Muscle of back (tissue), 11 donors: ENCODE results near the gene SSPN. TPM values are rescaled to one million over a fixed set of nuclear protein-coding genes. Genes with fewer than 3 reads are reported as not detected.

Source experiments
- DNase-seq, 3 donors: peaks; one replicate each; pipeline versions ENCODE4 v3.0.0 to v3.0.0-alpha.2; 2013
- polyA plus RNA-seq, 10 donors: library from polyadenylated mRNA; unstranded; fragments of 120-200 nt; gene quantifications; one replicate each; pipeline ENCODE4 v1.2.1, GENCODE V29; 2013; ENCODE audit not compliant: insufficient read length in 10 of 10

SSPN gene
- polyA plus RNA-seq, 10 donors = 78.9 to 148 (median 128) TPM

DNA sequence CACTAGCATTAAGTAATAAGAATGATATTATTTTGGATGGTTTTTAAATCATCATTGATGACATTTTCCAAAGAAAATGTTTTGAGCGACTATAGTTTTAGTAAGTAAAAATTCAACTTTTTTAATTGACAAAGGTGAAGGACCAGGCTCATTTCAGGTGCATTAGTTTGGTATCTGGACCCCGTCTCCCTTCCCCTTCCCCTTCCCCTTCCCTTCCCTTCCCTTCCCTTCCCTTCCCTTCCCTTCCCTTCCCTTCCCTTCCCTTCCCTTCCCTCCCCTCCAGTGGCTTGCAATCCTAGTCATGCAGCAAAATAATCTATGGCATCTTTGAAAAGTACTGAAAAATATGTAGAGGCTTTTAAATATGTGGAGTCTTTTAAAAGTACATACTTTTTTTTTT, 13.0 kb upstream of the SSPN start:
- no peak for DNase-seq

DNA sequence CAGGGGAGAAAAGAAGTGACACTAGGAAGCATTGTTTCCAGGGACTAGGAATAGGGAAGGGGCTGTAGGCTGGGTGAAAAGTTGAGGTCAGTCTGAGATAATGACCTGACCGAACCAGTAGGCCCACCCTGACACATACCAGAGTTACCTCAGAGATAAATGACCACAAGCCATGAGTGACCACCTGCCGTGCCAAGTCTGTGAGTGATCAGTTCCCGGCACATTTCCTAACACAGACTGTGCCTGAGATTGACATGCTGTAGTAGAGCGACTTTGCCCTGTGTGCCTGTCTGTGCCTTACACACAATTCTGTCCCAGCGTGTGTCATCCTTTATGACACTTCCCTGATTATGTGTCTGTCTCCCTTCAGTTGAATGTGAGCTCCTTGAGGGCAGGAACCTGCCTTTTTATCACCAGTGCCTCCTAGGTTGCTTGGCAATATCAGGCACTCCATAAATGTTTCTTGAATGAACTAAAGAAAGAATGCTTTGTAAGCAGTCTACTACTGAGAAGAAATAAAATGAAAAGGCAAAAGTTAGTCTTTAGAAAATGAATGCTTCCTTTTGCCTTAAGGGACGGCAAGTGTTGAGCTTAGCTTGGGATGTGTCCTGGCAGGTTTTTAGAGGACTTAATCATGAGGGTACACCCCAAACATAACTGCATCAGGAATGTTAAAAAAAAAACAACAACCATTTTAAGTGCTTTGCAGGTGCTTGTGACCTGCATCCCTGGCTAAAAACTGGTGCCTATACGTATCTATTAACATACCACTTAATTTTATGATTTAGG, 9.6 kb upstream of the SSPN start:
- no peak for DNase-seq

DNA sequence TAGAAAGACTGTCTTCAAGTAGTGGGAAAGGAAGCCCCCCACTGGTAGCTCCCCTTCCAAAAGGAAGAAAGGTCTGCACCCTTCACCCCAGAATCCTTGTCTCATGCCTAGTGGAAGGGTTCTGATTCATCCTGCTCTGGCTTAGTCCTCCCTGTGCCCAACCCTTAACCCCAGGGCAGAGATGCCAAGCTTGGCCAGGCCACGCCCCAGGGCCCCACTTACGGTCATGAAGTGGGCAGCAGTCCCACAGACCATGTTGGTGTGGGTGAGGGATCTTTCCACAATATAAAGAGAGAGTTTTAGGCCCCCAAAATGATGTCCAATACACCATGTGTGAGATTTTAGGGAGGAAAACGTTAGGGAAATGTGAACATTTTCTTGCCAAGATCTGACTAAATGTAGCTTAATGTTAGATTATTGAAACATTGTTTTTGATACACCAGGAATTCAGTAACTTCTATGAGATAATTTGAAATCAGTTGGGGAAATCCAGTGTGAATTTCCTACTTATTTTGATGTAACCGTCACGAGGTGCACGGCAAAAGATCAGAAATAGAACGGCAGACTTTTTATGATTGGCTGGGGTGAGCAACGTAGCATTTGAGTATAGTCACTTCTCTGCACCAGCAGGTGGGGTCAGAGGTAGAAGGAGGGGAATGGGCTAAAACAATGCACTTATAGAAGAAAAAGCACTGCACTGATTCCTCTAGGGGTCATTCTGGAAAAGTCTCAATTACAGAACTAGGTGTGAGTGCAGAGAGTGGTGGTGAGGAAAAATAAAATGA, 8.2 kb upstream of the SSPN start:
- DNase-seq = no peak

DNA sequence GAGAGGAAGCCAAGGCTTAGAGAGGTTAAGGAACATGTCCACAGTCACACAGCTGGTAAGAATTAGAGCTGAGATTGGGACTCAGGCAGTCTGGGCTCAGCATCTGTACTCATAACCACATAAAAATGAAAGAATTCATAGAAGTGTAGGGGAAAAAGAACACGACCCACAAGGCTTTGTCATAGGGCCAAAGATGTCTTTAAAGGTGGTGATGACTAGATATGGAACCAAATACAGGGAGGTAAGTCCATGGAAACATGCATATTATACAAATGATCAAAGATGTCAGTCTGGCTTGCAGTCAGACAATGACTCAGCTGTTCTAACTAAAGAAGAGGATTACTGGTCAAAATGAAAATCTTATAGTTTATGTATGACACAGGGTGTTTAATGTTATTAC, 7.2 kb upstream of the SSPN start:
- DNase-seq = peak in 1 of 3 donors; percentile 86

DNA sequence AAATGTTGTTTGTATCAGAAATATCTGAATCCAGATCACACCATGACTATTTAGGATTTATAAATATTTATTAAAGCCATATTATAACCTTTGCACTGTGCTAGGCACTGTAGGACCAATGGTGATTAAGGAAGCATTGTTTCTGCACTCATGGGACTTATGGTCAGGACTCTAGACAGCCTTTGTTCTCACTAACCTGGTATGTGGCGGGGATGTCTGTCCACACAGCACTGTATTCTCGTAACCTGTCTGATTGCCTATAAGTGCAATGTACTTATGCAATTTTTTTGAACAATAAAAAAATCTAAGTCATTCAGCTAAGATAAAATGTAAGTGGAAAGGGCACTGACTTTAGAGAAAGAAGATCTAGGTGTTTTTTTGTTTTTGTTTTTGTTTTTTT, 6.7 kb upstream of the SSPN start:
- DNase-seq = no peak

DNA sequence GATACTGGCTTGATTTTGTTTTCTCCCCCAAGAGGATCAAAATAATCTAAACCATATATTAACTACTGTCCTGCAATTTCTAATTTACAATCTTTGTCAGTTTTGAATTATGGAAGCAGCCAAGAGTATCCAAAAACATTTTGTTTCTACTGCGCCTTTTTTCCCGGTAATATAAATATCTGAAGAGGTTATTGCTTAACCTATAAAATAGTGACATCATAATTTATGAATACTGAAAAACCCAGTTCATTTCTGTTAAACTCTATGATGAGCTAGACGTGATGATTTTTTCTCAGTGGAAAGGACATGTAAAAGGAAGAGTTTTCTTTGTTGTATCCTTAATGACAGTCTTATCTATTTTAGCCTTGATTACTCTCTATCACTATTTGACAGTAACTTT, 3.2 kb upstream of the SSPN start:
- DNase-seq = no peak

DNA sequence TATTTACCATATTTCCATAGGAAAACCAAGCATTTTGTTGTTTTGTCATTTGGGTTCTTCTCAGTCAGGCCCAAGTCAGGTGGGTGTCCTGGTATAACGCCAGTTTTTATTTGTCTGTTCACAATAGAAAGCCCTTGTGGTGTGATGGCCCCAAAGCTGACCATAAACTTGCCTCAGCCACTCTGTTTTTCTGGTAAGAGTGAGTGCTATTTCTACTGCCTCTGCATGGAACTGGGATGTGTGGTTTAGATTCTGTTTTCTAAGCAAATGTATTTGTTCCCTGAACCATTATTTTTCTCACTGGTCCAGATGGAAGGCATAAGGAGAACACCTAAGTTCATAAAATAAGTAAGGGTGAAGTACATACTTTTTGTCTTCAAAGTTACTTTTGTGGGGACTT, 1.8 kb upstream of the SSPN start:
- DNase-seq = no peak

DNA sequence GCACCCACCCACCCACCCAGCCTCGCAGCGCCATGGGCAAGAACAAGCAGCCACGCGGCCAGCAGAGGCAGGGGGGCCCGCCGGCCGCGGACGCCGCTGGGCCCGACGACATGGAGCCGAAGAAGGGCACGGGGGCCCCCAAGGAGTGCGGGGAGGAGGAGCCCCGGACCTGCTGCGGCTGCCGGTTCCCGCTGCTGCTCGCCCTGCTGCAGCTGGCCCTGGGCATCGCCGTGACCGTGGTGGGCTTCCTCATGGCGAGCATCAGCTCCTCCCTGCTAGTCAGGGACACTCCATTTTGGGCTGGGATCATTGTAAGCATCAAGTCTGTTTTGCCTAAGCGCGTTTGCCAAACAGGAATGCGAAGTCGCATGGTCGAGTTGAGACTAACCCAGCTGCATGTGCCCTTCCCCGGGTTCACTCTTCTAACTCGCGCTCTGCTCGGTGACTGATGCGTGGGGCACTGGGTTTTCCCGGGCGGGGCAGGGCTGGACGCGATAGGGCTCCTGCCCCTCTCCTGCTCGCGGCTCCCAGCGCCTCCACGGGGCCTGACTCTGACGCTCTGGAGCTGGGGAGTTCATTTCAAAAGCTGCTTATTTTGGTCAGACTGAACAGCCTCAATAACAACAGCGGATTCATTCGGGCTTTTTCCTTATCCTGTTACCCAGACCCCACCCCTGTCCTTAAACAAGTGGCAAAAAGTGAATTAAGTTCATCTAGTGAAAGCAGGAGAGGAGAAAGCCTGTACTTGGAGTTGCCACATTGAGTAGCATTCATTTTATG, 458 bp downstream of the SSPN start:
- DNase-seq = peak; percentile 54 to 93 (median 77)

DNA sequence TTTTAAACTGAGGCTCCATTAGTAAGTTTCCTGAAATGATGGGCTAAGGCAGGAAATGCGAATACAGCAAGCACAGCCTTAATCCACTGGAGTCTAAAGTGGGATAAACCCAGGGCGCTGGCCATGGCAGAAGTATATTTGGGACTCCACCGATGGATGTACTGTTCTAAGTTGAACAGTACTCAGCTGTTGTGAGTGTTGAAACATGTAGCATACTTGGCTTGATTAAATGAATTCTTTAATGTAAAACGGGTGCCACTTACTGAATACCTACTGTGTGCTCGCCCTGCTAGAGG, 996 bp downstream of the SSPN start:
- DNase-seq = peak in 2 of 3 donors; percentile 40 to 50

DNA sequence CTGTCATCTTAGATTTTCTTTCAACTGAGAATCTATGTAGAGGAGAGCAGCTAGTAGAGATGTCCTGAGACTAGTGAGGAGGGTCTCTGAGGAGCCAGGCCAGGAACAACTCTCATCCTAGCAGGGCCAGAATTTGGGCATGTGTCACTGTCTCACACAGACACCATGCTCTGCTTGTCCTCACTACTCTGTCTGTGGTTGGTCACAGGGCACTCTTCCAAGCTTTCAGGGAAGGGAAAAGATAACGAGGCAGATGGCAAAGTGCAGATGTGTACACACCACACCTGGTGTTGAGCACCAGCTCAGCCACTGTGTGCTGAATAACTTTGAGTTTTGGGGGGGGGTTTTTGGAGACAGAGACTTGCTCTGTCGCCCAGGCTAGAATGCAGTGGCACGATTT, 2.5 kb downstream of the SSPN start:
- no peak for DNase-seq

DNA sequence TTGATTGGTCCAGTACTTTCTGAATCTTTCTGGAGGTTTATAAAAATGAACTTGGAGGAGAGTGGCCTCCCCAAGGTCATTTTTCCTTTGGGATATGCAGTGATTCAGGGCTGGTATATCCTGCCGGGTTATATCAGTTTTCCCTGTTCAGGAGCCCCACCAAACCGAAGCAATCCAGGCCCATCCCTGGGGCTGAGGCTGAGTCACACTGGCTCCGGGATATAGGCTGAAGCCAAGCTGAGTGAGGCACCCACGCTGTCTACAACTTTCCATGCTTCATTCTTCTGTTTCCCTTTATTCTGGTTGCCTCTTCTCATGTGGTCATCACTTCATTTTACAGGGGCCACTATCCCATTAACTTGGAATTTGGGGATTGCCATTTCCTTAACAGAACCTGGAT, 3.4 kb downstream of the SSPN start:
- peak in 1 of 3 donors; percentile 33 for DNase-seq

DNA sequence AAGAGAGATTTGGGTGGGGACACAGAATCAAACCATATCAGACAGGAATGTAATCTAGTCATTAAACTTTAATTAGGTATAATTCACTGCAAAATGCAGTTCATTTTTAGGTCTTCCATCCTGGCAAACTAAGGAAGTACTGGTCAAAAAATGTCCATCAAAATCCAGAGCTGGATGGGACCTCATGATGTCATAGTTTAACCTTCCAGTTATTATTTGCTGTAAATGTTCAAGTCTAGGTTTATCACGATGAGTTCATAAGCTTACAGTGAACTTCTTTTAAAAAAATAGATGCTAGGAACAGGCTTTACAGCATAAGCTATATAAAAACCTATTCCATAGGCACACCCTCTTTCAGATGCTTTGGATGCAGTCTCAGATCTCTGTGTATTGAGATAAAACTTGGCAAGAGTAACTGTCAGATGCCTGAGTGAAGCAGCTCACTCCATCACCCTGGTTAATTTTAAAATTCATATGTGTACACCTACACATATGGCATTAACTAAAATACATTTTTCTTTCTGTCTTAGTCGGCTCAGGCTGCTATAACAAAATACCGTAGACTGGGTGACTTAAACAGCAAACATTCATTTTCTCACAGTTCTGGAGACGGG, 7.9 kb downstream of the SSPN start:
- peak in 1 of 3 donors; percentile 52 for DNase-seq

DNA sequence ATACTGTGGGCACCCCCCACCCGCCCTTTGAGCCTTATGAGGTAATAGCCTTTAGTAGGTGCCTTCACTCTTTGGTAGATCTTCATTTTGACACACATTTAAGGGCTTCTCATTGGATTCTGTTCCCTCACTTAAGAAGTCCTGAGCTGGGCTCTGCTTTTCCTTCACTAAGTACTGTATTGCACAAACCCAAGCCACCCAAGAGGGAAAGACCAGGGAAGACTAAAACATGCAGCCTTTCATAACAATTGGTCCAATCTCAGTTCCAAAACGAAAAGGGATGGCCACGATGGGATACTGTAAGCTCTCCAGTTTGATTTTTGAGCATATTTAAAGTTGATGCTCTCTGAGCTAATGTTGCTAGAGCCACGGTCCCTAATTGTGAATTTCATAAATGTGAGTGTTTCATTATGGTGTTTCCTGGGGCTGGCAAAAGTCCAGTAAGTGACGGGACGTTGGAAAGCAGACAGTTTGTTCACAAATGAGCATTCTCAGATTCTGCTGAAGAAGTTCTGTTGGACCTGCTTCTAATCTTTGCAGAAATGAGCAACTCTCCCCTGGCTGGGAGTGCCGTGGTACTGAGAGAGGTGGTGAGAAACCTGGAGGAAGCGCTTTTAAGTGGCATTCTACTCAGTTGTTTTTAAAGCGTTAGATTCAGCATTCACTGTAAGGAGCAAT, 9.4 kb downstream of the SSPN start:
- peak in 1 of 3 donors; percentile 61 for DNase-seq

DNA sequence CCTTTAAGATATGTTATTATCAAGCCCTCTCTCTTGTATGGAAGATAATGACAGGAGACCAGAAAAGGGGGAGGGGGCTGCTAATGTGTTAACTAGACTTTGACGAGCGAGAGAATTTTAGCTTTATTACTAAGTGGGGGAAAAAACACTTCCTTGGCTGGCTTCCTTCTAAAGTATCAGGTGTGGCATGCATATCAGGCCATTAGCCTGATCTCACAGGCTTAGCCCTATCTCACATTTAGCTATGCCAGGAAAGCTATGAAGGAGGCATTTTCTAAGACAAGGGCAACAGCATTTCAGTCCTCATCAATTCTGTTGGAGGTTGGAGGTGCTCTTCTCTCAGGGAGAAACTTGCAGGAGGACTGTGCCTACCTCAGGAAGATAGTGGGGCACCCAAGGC, 9.9 kb downstream of the SSPN start:
- no peak for DNase-seq

DNA sequence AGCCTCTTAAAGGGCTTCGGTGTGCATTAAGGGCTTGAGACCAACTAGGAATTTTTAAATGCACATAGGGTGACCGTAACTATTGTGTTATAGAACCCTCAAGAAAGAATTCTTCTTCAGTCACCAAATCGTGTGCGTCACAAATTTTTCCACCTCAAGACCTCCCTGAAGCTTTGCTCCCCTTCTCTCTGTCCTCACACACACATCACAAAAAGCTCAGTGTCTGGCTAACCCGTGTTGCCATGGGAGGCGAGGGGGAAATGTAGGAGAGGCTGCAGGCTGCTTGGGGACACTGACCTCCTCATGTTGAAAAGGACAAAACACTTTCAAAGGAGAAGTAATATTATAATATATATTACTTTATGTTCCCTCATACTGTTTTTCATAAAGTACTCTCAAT, 10.6 kb downstream of the SSPN start:
- DNase-seq = no peak

DNA sequence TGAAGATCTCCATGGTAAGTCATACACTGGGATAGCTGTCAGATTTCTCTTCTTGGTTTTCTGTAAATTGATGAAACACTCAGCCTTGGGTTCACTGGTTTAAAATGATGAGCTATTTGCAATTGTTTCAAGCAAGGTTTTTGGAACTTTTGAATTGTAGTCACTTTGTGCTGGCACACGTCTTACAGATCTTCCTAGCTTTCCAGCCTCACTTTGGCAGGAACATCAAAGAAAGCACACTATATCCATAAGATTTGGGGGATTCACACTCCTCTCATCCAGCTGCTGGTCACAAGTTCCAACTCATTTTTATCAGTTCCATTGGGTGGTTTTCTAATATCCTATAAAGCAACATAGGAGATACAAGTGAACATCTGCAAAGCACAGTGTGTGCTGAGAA, 16.0 kb downstream of the SSPN start:
- no peak for DNase-seq

DNA sequence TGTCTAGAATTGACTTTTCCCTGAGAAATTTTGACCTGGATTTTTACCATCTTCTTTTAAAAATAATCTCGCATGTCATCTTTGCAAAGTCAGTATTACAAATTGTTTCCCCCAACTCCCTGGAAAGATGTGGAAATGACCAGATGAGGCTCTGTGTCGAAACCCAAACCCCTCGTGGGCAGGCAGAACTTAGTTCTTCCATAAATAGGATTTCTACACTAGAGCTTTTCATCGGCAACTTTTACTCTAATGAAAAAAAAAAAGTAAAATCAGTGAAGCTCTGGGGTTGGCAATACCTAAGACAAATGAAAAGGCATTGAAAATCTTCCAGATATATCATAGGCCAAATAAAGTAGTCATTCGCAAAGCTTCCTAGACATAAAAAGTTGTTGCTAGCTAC, 17.0 kb downstream of the SSPN start:
- peak in 1 of 3 donors; percentile 21 for DNase-seq

DNA sequence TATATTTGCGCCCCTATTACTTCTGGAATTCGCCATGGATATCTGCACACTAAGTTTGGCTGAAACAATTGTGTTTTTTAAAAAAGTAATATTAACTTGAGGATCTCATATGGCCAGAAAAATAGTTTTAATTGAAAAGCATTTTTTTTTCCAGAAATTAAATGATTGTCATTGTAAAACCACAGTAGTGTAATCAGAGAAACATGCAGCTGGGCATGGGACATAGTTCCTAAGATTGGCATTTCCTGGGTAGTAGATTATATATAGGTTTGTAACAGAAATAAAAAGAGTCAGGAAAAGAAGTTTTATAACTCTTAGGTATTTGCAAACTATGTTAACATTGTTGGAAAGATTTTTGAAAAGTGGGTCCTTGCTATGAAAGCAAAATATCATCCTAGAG, 17.6 kb downstream of the SSPN start:
- no peak for DNase-seq

DNA sequence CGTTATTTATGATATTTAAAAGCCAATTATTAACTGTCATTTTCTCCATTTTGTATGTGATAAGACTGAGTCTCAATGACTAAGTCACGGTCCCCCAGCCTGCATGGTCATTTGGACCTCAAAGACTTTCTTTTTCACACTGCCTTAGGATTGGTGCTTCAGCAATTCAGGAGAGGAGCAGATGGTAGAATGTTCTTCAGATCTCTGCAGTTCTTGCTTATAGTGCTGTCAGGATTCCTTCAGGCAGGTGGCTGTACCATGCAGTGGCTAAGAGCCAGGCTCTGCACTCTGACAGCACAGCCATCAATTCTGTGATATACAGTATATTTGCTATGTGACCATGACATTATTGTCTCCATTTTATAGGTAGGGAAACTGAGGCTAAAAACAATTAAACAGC, 18.7 kb downstream of the SSPN start:
- no peak for DNase-seq

DNA sequence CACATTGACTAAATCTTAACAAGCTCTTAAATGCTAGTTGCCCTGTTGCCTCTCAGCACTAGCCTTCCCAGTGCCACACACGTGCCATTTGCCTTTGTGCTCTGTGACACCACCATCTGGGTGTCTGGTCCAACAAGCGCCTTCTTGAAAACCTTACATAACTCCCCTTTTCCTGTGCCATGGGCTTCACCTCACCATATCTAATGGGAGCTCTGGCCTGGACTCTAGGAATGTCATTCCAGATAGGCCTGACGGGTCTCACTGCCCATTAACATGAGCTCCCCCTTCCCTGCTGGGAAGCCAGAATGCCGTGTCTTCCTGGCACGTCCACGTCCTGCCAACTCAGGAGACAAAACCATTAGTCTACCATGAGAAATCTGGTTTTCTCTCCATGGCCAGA, 24.4 kb downstream of the SSPN start:
- DNase-seq = no peak

DNA sequence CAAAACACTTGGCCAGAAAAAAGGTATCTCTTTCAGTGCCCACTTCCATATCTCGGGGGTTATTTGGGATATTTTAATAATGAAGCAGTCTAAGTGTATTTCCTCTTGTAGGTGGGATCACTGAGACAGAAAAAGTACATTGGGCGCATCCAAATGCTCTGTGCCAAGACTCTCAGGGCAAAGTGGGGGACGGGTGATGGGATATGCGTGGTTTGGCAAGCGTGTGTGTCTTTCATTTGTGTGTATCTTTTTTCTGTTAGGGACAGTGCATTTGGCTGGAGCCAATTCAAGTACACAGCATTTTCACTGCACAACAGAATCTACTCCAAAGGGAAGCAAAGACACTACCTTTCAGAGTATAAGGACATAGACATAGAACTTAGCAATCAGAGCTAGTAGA, 29.3 kb downstream of the SSPN start:
- DNase-seq = no peak

DNA sequence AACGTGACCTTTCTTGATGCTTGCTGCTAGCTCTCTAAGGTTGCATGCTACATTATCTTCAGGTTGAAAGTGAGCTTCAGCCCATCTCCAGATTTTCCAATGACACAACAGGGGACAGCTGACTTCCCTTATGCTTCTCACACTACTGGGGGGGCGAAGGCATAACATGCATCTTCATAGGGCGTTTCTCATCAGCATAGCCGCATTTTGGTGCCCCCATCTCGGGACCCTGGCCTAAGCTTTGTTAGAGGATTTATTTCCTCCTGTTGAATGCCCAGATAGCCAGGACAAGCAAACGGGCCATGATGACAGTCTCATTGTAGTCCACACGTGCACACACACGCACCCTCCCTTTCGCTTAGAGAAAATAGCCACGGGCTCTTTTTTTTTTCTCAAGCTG, 30.7 kb downstream of the SSPN start:
- no peak for DNase-seq
